SHP77 (cell line): ENCODE measurements around the gene FBXO31.

ENCODE experiments used
- DNase-seq, 2 experiments: peaks; one replicate each; lab custom pipeline; 2025; lab: John Stamatoyannopoulos, UW

The FBXO31 gene

DNA sequence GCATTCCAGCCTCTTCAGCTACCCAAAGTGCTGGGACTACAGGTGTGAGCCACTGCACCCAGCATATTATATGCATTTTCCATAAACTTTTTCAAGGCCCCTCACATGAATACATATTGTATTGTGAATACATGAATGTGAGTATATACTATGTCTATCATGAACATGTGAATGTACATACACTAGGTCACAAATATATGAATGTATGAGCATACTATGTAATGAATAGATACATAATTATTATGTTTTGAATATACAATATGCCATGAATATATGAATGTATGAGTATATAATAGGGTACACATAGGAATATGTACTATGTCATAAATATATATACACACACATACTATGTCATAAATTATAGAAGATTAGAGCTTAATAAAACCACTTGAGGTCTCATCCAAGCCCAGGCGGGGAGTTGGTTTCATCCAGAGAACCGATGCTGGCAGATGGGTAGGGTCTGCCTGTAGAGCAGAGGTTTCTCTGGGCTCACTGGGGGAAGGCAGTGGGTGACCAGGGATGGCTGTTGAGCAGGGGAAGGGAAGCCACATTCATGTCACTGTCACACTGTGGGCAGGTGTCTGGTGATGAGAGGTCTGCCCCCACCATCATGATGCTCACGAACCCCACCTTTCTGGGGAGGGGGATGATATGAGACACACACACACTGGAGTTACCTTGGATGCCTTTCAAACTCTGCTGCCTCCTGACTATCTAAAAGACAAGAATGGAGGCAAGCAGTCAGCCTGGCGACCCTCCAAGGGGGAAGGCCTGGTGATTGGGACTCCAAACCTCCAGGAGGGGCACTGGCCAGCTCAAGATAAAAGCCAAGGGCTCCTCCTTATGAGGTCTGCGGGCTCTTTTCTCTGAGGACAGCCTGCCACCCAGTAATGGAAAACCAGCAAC lies 73.7 kb downstream of the FBXO31 start:
- DNase-seq: no peak

DNA sequence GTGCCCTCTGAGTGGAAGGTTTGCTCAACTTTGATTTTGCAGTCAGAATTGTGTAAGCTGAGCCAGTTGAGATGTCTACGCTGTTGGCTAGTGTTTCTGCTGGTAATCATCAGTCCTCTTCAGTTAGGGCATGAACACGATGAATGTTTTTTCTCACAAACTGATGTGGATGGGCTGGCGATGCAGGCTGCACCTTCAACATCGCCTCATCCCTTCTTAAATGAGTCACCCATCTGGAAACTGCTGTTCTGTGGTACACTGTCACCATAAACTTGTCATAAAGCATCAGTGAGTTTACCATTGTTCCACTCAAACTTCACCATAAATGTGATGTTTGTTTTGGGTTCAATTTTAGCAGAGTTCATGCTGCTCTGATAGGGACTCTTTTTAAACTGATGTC lies 74.8 kb downstream of the FBXO31 start:
- no peak for DNase-seq

- DNase-seq: no peak
These were observed 77.1 kb downstream of the FBXO31 start for GRCh38 chr16:87306516-87306915.

GRCh38 chr16:87305505-87306391 lies 77.8 kb downstream of the FBXO31 start:
- no peak for DNase-seq

- DNase-seq: no peak
These were observed 78.6 kb downstream of the FBXO31 start for GRCh38 chr16:87304951-87305350.

GRCh38 chr16:87303962-87304521 lies 79.5 kb downstream of the FBXO31 start:
- DNase-seq: no peak

DNA sequence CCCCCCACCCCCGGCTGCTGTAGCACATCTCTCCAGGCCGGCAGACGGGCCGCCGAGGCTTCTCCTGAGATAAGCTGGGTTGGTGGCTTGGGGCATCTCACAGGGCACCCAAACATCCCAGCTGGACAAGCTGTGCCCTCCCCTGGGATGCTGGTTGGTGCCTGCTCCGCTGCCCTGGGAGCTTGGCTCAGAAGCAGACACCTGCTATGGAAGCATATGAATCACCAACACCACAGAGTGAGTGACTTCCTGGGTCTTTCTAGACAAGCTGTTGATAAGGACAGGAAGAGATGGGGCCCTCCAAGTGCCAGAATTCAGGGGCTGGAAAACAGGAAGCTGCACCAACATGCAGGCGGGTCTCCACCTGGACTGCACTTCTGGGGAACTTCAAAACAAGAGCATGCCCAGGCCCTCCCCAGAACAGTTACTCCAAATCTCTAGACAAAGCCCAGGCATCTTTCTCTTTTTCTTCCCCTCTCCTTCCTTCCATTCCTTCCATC lies 80.1 kb downstream of the FBXO31 start:
- DNase-seq: no peak

DNA sequence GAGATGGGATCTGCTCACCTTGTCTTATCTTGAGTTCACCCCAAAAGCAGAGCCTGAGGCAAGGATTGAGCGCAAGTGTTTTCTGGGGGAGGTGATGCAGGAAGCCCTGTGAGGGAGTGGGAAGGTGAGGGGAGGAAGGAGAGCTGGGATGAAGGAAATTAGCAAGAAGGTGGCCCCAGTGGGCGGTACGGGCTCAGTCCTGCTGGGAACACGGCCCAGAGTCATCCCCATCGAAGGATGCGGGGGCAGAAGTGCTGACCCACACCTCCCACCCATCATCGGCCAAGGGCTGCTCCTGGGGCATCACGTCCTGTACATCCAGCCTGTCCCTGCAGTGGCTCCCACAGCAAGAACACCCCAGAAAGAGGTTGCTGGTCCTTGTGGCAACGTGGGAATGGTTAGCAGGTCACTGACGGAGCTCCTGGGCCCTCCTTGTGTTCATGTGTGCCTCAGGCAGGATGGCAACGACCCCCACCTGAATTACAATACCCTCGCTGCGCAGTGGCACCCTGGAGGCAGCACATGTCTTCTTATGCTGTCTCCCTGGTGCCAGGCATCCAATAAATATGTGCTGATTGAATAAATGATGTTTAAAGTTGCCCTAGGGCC lies 84.6 kb downstream of the FBXO31 start:
- DNase-seq: no peak

GRCh38 chr16:87297918-87298631 lies 85.5 kb downstream of the FBXO31 start:
- DNase-seq: peak; percentile 43 to 56

- no peak for DNase-seq
These were observed 86.2 kb downstream of the FBXO31 start for GRCh38 chr16:87297407-87297806.

DNA sequence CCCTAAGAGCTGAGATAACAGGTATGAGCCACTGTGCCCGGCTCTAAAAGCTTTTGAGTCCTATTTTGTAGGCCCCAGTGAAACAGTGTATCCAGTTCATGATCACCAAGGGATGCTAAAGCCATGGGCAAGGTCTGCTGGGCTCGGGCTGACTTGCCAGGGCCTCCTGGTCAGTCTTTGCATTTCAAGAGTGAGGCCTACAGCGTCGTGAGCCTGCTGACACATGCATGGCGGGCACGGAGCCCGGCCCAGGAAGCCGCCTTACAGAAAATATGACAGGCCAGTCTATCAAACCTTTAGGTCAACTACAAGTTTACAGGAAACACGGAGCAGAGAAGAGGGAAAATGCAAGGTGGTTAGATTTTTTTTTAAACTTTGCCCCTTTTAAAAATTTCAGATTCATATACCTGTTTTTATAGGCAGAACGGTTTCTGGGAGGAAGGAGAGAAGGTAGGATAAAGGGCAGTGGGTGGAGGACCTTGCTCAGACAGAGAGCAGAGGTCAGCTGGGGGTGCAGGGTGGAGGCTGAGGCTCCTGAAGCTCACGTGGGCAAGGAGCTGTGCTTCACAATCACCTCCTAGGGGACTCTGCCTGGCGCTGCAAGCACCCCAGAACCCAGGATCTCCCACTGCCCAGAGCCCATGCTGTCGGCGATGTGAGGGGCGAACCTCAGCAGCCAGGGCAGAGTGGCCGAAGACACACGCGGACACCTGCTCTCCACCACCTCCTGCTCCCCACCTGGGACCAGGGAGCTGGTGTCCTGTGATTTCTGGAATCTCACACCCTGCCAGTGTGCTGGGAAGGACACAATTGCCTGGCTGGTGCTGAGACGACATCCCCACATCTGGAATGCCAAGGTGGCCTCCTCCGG lies 87.7 kb downstream of the FBXO31 start:
- no peak for DNase-seq

DNA sequence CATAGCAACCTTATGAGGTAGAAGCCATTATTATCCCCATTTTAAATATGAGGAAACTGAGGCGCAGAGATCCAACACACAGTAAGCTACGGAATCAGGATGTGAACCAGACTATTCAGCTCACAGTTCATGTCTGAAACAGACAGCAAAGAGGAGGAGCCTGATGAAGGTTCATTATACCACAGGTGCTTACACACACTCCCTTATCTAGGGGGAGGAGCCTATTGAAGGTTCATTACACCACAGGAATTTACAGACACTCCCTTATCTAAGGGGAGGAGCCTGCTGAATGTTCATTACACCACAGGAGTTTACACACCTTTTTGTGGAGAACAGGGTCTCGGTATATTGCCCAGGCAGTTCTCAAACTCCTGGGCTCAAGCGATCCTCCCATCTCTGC lies 88.3 kb downstream of the FBXO31 start:
- no peak for DNase-seq

- no peak for DNase-seq
These were observed 89.6 kb downstream of the FBXO31 start for GRCh38 chr16:87293990-87294389.

DNA sequence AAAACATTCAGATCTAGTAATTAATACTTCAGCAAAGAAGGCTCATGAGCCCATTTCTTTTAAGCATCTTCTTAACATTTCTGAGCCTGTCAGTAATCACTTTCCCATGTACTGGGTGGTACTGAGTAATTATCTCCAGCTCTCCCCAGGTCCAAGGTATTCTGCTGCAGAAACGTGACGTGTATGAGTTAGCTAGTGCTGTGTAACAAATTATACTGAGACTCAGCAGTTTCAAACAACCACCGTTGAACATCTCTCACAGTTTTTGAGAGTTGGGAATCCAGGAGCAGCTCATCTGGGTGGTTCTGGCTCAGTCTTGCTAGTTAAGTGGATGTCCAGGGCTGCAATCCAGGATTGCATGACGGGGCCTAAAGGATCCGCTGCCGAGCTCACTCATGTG lies 91.6 kb downstream of the FBXO31 start:
- no peak for DNase-seq

GRCh38 chr16:87288753-87289362 lies 94.7 kb downstream of the FBXO31 start:
- DNase-seq: no peak

- no peak for DNase-seq
These were observed 96.5 kb downstream of the FBXO31 start for GRCh38 chr16:87286839-87287626.

- DNase-seq: no peak
These were observed 99.4 kb downstream of the FBXO31 start for GRCh38 chr16:87284183-87284582.

- no peak for DNase-seq
These were observed 104.4 kb downstream of the FBXO31 start for GRCh38 chr16:87279094-87279658.
